Measurements from ENCODE around the gene GALNT14.

The GALNT14 gene

DNA sequence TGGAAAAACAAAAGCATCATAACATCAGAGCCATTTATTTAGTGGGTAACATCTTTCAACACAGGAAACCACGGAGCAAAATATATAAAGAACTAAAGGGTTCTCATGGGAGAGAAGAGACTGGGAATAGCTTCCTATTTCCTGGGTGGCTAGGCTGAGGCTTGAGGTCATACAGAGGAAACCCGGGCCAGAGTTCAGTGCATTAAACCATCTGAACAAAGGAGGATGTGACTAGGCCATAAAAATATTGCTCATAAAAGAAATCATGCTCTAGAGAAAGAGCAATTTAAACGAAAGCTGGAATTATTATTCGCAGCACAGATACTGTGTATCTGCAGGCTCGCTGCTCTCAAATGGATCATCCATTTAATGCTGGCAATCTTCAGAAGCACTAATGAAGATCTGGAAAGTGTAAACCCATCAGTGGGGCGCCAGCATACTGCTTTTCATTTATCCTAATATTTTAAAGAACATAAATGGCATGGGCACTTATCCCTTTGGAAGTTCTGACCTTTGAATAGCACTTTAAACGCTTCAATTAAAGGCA lies 83.3 kb downstream of the GALNT14 start:
- no peak for DNase-seq

DNA sequence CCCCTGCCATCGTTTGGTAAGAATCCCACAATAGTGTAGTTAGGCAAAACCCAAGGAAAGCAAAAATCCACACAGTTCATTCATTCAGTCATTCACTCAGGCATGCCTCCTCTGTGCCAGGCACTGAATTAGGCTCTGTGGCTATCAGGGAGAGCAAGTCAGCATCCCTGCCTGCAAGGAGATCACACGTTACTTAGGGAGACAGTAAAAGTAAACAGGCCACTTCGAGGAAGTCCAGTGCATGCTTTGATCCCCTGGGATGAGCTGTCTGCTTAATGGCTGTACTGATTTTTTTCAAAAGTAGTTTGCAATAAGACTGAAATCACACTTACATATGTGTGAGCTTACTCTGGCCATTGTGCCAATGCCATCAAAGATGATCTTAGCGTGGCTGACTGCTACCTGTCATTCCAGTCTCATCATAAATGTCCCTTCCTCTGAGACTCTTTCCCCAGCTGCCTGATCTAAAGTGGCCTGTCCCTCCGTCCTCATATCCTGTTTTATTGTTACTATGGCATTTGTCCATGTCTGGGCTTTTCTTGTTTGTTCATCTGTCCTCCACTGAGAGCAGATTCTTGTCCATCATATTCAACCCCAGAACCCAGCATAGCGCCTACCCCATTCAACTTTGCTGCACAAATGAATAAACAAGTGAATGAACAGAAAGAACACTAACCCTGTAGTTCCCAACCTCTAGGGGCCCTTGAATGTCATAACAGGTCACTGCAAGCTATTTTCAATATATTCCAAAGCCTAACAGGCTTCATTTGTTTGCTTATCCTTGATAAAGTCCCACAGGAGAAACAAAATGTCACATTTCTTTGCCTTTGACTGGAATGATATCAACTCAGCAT lies 84.1 kb downstream of the GALNT14 start:
- no peak for DNase-seq

DNA sequence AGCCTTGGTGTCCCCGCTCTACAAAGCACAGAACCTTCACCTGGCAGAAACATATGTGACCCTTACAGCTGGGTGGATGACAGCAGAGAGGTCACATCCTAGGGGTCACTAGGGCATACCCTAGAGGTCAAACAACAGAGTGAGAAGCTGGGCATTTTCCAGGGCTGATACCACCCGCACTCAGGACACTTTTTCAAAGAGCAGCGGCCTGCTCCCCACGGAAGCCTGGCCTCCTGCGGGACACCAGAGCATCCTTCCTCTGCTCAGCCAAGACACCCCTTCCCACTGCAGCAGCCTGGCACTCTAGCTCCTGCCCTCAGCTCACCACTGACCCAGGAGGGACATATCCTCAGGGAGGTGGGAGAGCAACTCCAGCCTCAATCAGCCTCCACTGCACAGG lies 86.0 kb downstream of the GALNT14 start:
- no peak for DNase-seq

DNA sequence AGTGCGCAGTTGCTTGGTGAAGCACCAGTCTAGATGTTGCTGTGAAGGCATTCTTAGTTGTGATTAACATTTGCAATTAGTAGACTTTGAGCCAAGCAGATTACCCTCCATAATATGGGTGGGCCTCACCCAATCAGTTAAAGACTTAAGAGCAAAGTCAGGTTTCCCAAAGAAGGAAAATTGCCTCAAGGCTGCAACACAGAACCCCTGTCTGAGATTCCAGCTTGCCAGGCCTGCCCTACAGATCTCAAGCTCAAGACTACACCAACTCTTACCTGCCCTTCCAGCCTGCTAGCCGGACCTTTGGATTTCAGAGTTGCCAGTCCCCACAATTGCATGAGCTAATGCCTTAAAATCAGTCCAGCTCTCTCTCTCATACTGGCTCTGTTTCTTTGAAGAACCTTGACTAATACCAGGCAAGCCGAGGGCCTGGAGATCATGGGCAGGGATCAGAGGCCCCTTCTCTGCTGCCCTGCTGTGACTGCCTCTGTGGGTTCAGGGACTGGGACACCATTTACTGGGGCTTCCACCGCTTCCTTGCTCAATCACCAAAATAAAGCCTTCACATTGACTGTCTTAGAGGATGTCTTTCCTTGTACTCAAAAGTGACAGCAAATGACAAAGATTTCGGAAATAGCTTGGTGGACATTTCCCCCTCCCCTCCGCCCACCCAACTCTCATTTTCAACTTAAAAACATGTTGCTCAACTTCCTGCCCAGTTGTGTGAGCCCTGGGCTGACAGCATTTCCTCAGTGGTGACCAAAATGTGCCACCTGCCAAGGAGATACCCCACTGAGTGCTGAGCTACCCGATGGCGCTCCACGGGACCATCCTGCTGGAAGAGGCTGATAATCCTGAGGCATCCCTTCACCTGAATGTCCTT lies 86.7 kb downstream of the GALNT14 start:
- DNase-seq: no peak

DNA sequence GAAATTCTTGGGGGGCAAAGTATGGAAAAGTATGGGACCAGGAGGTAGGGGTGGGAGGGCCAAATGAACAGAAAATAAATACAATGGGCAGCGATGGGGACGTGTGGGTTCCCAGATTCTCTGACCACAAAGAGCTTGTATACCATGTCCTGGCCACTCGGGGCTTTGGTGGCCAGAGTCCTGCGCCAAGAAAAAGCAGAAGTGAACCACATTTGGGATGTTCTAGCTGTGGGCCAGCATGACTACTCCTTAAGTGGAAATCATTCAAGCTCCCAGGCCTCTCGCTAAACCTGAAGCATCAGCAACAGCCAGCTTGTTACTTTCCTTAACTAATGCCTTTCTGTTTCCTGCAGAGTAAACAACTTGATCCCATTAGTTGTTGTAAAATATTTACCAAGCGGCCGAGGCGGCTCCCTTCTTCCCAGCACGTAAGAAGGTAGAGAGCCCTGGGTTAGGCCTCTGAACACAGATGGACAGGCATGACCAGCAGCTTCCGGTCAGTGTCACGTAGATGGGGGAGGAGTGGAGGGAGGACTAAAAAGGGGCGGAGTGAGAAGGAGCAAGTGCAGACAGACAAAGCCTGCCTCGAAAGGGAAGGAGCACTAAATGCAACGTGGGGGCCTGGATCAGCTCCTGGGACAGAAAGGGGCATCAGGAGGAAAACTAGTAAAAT lies 88.2 kb downstream of the GALNT14 start:
- no peak for DNase-seq

DNA sequence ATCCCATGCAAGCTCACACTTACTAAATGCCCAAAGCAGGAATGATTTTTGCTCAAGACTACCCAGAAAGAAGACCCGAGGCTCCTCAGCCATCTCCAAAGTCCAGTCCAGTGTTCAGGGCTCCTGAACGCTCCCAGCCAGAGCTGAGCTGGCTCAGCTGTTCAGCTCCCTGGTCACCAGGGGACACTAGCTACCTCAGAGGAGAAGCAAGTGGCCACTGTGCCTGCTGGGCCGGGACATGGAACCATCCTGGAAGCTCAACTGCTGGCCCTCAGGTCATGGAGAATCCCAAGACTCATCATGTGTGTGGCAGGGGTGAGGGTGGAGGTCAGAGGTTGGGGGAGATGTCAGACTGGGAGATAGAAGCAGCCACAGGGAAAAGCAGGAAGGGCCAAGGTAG lies 89.0 kb downstream of the GALNT14 start:
- no peak for DNase-seq

DNA sequence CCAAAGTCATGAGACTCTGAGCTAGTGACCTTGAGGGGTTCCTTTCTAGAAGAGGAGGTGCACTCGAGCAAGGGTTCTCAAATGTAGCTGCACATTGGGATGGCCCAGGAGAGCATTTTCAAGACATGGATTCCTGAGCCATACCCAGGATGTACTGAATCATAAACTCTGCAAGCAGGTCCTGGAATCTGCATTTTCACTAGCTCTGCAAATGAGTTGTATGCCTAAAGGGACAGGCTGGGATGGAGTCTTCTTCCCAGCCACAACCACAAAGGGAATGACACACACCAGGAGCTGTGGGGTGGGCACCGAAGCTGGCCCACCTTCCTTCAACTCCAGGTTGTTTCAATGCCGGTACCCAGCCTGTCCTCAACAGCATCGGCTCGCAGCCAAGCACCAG lies 90.6 kb downstream of the GALNT14 start:
- no peak for DNase-seq

DNA sequence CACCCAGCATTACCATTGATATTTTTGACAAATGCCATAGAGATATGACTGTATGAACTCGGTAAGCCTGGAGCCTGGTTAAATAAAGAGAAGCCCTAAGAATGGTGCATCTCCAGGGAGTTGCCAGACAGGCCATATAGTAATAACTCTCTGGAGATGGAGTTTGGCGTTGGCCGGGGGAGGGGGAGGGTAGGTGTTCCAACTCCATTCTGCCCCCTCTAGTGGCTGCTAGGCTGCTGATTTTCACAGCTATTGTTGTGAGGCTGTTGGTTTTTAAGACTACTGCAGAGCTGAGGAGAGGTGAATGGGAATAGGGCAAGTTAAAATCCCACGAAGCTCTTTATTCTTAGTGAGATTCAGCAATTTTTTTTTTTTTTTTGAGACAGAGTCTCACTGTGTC lies 99.9 kb downstream of the GALNT14 start:
- no peak for DNase-seq

DNA sequence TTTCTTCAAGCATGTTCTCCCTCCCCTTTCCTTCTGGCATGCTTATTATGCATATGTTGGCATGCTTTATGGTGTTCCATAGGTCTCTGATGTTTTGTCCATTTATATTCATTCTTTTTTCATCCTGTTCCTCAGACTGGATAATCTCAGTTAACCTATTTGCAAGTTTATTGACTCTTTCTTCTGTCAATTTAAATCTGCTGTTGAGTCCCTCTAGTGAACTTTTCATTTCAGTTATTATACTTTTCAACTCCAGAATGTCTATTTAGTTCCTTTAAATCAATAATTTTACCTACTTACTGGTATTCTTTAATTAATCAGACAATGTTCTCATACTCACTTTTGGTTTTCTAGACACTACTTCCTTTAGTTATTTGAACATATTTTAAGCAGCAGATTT lies 101.2 kb downstream of the GALNT14 start:
- DNase-seq: no peak

DNA sequence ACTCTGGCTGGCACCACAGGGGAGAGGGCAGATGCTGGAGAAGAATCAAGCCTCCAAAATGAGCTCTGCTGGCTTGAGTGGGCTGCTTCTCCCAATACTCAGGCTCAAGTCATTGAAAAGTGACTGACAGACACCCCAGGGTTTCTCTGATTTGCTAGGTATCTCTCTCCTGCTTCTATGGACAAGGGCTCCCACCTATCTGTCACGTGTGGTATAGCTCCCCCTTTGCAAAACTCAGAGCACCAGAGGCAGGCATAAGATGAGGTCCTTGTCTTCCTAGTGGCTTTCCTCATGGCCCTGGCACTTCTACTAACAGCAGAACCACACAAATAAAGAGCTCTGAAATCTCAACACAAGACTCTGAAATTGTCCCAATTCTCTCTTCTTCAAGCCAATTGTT lies 105.2 kb downstream of the GALNT14 start:
- DNase-seq: no peak

DNA sequence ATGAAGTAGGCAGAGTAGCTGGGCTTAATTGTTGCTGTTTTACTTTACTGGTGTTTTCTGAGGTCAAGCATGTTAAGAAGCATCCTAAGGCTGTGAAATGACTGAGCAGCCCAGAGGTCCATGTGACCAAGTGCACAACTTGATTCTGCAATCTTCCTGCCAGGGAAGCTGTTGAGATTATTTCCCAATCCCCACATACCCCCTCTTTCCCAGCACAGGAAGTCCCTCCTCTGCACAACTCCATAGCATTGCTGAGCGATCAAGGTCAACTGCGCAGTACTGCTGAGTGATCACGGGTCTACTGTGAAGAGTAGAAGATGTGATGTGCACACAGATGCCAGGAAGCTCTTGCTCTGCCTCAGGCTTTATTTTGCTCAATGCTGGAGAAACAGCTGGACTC lies 105.8 kb downstream of the GALNT14 start:
- no peak for DNase-seq

DNA sequence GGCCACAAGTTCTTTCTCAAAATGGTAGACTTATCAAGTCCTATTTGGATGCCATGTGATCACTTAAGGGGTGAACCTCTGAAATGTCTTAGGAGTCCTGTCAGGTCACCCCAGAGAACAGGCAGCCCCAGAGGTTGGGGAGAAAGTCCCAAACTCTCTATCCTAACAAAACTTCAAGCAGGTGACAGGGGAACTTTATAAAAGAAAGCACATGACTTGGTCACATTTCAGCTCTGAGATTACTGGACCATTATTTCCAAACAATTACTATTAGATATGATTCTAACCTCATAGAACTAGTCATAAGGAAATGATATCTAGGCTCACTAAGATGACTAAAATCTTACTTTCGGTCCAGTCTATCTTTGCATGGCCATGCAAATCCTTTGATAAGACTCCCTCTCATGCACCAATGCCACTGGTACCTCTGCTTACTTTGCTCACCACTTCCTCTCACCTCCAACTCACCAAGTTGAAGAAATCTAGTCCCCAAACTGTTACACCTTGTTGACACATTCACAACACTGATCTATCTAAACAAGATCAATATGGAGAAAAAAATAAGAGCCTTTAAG lies 107.0 kb downstream of the GALNT14 start:
- DNase-seq: no peak

DNA sequence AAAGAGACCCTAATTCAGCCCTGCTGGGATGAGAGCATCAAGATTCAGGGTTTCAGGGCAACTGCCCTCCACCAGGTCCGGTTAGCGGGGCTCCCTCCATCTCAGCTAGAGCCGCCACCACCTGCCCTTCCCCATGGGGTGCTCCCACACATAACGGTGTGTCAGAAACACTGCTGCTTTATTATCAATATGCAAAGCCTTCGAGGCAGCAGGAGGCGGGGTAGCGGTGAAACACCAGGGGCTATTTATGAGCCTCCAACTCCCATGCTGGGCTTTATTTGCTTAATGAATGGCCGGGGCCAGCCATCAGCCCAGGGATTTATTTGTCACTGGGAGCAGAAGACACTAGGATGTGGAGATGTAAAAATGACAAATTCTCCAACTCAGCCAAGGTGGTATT lies 109.8 kb downstream of the GALNT14 start:
- no peak for DNase-seq

DNA sequence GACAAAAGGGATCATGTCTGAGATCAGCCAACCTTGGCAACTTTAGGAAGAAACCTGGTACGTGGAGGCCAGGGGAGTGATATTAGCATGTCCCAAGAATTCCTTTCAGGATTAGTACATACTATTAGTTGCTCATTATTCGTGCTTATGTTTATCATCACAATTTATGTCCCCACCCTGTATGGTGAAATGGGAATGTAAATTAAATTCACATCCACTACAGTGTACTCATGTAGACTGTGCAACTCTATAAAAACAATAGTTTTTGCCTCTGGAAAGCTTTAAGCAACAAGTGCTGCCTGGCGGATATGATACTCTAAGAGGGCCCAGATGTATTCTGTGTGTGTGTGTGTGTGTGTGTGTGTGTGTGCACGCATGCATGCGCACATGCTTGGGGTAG lies 110.7 kb downstream of the GALNT14 start:
- DNase-seq: no peak

DNA sequence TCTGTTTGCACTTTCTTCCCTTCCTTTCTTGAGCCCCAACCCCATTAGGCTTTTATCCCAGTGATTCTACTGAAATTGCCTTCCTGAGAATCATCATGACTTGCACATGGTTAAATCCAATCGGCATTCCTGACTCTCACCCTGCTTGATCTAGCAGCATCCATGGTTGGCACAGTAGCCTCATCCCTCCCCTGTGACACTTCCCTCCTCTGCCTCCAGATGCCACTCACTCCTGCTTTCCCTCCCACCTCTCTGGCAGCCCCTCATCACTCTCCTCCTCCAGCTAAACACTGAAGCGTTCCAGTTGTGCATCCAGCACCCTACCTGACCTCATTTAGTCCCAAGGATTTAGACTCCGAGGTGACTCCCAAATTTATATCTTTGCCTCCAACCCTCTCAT lies 114.7 kb downstream of the GALNT14 start:
- DNase-seq: no peak

DNA sequence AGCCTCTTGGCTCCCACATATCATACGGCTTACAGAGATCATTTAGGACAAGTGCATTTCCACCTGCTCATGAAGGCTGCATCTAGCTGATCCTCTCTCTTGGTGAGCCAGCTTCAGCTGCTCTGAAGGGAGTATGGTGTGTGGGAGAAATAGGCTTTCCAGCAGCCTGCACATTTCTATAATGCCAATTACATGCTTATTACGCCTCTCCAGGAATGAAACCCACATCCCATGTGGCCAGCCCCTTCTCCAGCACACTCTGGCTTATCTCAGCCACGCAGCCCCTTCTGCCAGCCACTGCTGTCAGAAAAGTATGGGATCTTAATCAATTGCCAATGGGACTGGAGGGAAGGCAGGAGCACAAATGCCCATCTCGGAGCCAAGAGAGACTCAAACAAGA lies 117.5 kb downstream of the GALNT14 start:
- DNase-seq: no peak

DNA sequence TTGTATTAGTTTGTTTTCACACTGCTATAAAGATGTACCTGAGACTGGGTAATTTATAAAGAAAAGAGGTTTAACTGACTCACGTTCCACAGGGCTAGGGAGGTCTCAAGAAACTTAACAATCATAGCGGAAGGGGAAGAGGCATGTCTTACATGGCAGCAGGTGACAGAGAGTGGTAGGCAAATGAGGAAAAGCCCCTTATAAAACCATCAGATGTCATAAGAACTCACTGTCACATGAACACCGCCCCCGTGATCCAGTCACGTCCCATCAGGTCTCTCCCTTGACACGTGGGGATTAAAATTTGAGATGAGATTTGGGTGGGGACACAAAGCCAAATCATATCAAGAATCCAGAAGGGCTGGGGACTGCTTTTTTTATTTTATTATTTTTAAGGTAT lies 120.0 kb downstream of the GALNT14 start:
- DNase-seq: no peak

DNA sequence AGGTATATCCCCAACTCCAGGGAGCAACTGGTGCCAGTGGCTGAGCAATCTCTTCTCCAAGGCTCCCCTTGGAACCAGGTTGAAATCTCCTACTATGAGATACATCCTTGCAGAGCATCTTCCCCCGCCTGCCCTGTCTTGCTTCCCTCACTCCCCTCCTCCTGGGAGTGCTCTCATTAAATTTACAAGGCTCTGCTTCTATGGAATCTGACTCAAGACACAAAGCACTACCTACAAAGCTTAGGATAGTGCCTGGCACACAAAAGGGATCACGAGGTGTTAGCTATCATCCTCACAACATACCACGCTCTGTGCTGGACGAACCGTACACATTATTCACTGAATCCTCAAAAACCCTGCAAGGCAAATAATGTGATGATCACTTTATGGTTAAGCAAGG lies 121.6 kb downstream of the GALNT14 start:
- DNase-seq: no peak

DNA sequence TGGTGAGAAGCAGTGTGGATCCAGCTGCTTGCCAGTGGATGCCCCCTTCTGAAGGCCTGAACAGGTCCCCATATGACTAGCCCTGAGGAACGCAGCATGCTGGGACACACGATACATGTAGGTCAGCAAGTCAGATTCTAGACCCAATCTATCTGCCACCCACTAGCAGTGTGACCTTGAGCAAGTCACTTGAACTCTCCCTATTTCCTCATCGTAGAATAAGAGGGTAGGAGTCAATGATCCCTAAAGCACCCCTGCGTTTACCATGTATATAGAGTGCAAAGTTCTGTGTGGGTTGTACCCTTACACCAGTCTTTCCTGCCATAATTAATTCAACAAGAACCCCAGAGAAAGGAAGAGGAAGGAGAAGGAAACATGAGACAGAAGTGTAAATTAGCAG lies 123.7 kb downstream of the GALNT14 start:
- DNase-seq: no peak

DNA sequence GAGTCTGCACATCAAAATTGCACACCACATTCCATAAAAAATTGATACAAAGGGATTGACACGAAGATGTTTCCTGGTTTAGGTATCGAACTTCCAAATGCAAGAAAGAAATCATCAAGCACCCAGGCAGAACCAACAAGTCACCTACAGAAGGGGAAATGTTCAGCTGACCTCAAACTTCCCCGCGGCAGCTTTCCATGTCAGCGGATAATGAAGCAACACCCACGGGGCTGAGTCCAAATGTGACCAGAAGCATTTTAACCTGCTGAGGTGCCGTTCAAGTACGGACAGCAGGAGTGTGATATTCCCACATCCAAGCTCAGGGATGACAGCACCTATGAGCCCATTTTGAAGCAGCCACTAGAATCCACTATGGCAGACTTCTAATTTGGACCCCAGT lies 124.9 kb downstream of the GALNT14 start:
- DNase-seq: no peak

DNA sequence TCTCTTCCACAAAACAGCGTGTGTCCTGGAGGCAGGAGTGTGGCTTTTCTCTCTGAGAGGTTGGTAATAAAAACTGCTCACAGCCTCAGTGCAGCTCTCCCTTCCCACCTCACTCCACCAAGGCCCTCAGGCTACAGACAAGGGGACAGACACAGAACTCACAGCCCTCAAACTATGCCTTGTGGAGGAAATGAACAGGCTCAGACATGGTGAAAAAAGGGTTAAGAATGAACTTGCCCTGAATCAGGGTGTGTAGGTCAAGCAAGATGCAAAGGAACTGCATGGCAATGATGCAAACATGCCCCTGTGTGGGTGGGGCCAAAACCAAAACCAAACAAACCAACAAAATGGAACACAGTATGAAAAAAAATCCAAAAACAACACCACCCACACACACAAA lies 125.8 kb downstream of the GALNT14 start:
- DNase-seq: no peak

DNA sequence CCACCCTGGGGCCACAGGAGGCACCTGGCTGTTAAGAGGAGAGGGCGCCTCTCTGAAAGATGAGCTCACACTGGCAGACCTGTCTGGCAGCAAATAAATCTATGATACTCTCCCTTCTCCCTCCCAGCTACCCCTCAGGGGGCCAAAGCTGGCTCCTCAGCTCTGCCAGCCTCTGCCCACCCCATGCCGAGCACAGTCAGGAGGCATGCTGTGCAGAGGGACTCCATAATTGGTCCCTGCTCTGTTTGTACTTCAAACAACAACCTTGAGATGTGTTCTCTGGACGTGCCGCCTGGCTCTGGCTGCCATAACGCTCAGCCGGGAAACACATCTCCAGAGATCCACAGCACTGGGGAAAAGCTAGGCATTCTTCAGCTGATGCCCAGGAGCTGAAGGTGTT lies 126.7 kb downstream of the GALNT14 start:
- peak; percentile 57 for DNase-seq

DNA sequence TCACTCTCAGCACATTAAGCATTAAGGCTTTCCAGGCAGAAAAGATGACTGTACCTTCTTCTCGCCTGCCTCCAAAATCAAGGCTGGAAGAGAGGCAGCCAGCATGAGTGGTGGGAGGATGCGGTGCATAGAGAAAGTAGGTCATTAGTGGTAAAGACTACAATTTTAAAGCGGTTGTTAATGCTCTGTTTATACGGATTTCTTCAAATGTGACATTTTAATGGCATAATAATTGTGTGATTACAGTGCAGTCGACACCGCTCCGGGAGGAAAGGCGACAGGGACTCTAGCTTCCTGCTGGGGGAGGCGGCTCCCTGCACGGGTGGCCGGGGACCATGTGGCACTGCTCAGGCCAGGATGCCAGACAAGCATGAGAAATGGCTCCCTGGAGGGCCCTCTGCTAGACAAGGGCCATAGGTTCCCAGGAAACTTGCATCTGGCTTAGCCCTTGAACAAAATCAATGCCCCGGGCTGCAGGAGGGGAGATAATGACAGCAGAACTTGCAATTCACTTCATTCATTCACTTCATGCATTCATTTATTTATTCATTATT lies 129.6 kb downstream of the GALNT14 start:
- DNase-seq: peak; percentile 36

All from NCI-H1092 (cell line).